SK-N-SH treated with all-trans-retinoic acid at 6 μM for 48 hours (cell line): Measurements from ENCODE around the gene LRGUK.

Source experiments
- ATAC-seq: fragments of 200-7000 bp; cut with Tn5 transposase; 3 replicates; pipeline ENCODE4 v1.9.1; 2020; ENCODE audit warnings: mild to moderate bottlenecking, moderate library complexity
- ARNTL ChIP-seq: fragments of 450-650 bp; formaldehyde crosslinking; IDR thresholded peaks from 2 replicates; pipeline ENCODE4 v1.5.0; 2020; ENCODE audit warnings: low read depth, mild to moderate bottlenecking, moderate library complexity, borderline replicate concordance
- BACH2 ChIP-seq: fragments of 250-450 bp; sonication (Bioruptor Pico); IDR thresholded peaks from 2 replicates; pipeline ENCODE4 v1.9.0; 2021; ENCODE audit warnings: mild to moderate bottlenecking, borderline replicate concordance
- CREB5 ChIP-seq: fragments of 250-450 bp; sonication (Bioruptor Pico); IDR thresholded peaks from 2 replicates; pipeline ENCODE4 v1.5.1; 2020; ENCODE audit warnings: low read depth, mild to moderate bottlenecking, moderate library complexity
- CSDC2 ChIP-seq: fragments of 250-450 bp; sonication (Bioruptor Pico); IDR thresholded peaks from 2 replicates; pipeline ENCODE4 v1.5.0; 2020; ENCODE audit warnings: mild to moderate bottlenecking, moderate library complexity
- CSRNP3 ChIP-seq: fragments of 250-450 bp; sonication (Bioruptor Pico); IDR thresholded peaks from 2 replicates; pipeline ENCODE4 v1.5.1; 2021; ENCODE audit warnings: mild to moderate bottlenecking, moderate library complexity
- ESRRG ChIP-seq: fragments of 250-450 bp; sonication (Bioruptor Pico); IDR thresholded peaks from 2 replicates; pipeline ENCODE4 v1.6.1; 2021; ENCODE audit warnings: mild to moderate bottlenecking
- GLIS3 ChIP-seq: fragments of 250-450 bp; sonication (Bioruptor Pico); IDR thresholded peaks from 2 replicates; pipeline ENCODE4 v1.5.0; 2020; ENCODE audit warnings: mild to moderate bottlenecking, moderate library complexity
- ISL1 ChIP-seq: fragments of 250-450 bp; sonication (Bioruptor Pico); IDR thresholded peaks from 2 replicates; pipeline ENCODE4 v2.1.2; 2022; ENCODE audit warnings: mild to moderate bottlenecking, moderate library complexity
- OSR1 ChIP-seq: fragments of 250-450 bp; sonication (Bioruptor Pico); IDR thresholded peaks from 2 replicates; pipeline ENCODE4 v1.8.0; 2022; ENCODE audit warnings: moderate library complexity, mild to moderate bottlenecking, inconsistent platforms
- POU6F1 ChIP-seq: fragments of 250-450 bp; sonication (Bioruptor Pico); IDR thresholded peaks from 2 replicates; pipeline ENCODE4 v1.8.0; 2021; ENCODE audit warnings: low read depth, mild to moderate bottlenecking, moderate library complexity, borderline replicate concordance
- PPARA ChIP-seq: fragments of 250-450 bp; sonication (Bioruptor Pico); IDR thresholded peaks from 2 replicates; pipeline ENCODE4 v1.5.0; 2020; ENCODE audit warnings: mild to moderate bottlenecking, borderline replicate concordance
- RARB ChIP-seq: fragments of 250-450 bp; sonication (Bioruptor Pico); IDR thresholded peaks from 2 replicates; pipeline ENCODE4 v1.8.0; 2021; ENCODE audit warnings: mild to moderate bottlenecking, moderate library complexity
- SNAI2 ChIP-seq: fragments of 250-450 bp; sonication (Bioruptor Pico); IDR thresholded peaks from 2 replicates; pipeline ENCODE4 v1.5.0; 2020; ENCODE audit warnings: mild to moderate bottlenecking, moderate library complexity
- TCF4 ChIP-seq: fragments of 250-450 bp; sonication (Bioruptor Pico); IDR thresholded peaks from 2 replicates; pipeline ENCODE4 v1.8.0; 2021; ENCODE audit warnings: mild to moderate bottlenecking, moderate library complexity, borderline replicate concordance
- TSHZ2 ChIP-seq: fragments of 250-450 bp; sonication (Bioruptor Pico); IDR thresholded peaks from 2 replicates; pipeline ENCODE4 v1.5.0; 2020; ENCODE audit warnings: mild to moderate bottlenecking, moderate library complexity
- ZFP3 ChIP-seq: fragments of 250-450 bp; sonication (Bioruptor Pico); IDR thresholded peaks from 2 replicates; pipeline ENCODE4 v1.5.0; 2020; ENCODE audit warnings: mild to moderate bottlenecking, moderate library complexity
- ZFP30 ChIP-seq: fragments of 450-650 bp; formaldehyde crosslinking; IDR thresholded peaks from 2 replicates; pipeline ENCODE4 v1.5.0; 2022; ENCODE audit warnings: mild to moderate bottlenecking, moderate library complexity
- ZNF565 ChIP-seq: fragments of 450-650 bp; formaldehyde crosslinking; conservative IDR thresholded peaks from 2 replicates; pipeline ENCODE4 v1.5.0; 2020; ENCODE audit warnings: low read depth, mild to moderate bottlenecking, moderate library complexity
- ZNF70 ChIP-seq: fragments of 450-650 bp; formaldehyde crosslinking; IDR thresholded peaks from 2 replicates; pipeline ENCODE4 v1.5.0; 2020; ENCODE audit warnings: mild to moderate bottlenecking, moderate library complexity
- TF ChIP-seq, protein P1 (sequence below): fragments of 250-450 bp; sonication (Bioruptor Pico); IDR thresholded peaks from 2 replicates; pipeline ENCODE4 v1.8.0; 2020; ENCODE audit warnings: mild to moderate bottlenecking, moderate library complexity, borderline replicate concordance

Gene LRGUK

GRCh38 chr7:134084488-134085144, 42.5 kb upstream of the LRGUK start (continued):
- no peak for TF ChIP-seq SNAI2 (CRISPR knock-in tag)

DNA sequence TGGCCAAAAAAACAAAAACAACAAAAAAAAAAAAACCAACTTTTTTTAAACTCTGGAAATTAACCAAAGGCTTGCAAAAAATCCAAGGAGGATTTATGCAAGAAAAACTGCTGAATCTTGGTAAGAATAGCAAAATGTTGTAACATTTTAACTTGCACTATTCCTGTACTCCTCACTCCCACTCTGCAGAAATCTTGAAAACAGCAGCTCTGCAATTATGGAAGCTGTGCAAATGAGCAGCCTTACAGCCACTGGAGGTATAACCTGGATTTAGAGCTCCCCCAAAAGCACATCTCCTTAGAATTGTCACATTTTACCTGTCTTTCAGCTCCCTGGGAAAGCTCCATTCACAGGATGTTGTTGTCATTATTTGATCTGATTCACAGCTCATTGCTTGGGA, 41.8 kb upstream of the LRGUK start:
- TF ChIP-seq ZNF565 (no peak), ZFP3 (CRISPR knock-in tag) (no peak), GLIS3 (CRISPR knock-in tag) (no peak), TSHZ2 (CRISPR knock-in tag) (no peak), CSDC2 (CRISPR knock-in tag) (no peak), SNAI2 (CRISPR knock-in tag) (no peak), RARB (CRISPR knock-in tag) (no peak), BACH2 (no peak)
- TF ChIP-seq, protein P1, sequence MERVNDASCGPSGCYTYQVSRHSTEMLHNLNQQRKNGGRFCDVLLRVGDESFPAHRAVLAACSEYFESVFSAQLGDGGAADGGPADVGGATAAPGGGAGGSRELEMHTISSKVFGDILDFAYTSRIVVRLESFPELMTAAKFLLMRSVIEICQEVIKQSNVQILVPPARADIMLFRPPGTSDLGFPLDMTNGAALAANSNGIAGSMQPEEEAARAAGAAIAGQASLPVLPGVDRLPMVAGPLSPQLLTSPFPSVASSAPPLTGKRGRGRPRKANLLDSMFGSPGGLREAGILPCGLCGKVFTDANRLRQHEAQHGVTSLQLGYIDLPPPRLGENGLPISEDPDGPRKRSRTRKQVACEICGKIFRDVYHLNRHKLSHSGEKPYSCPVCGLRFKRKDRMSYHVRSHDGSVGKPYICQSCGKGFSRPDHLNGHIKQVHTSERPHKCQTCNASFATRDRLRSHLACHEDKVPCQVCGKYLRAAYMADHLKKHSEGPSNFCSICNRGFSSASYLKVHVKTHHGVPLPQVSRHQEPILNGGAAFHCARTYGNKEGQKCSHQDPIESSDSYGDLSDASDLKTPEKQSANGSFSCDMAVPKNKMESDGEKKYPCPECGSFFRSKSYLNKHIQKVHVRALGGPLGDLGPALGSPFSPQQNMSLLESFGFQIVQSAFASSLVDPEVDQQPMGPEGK = no peak
- no peak for ATAC-seq

DNA sequence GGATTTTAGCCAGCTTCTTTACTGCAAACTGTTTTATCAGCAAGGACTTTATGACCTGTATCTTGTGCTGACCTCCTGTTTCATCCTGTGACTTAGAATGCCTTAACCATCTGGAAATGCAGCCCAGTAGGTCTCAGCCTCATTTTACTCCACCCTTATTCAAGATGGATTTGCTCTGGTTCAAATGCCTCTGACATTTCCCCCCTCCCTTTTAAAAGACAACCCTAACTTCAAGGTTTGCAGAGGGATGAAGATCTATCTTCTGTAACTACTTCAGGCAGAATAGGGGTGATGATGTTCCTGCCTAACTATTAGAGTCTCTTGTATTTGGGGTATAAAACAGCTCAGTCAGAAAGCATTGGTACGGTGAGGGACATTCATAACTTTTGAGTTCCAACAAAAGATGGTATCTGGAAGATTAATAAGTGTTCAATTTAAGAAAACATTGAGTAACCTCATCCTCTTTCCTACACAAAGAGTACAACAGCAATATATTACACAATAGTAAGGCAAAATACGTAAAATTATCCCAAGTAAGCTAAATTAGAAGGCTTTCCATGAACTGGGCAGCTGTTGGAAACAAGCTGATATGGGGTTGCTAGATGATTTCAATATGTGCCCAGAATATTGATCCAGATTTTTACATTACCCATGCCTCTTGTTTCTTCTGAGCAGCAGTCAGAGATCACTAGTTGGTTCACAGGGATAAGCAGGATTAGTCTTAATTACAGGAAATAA, 40.0 kb upstream of the LRGUK start:
- TF ChIP-seq RARB (CRISPR knock-in tag) (no peak), BACH2 (no peak), PPARA (CRISPR knock-in tag) (no peak), CREB5 (no peak), CSDC2 (CRISPR knock-in tag) (no peak), POU6F1 (CRISPR knock-in tag) (no peak), TCF4 (CRISPR knock-in tag) (no peak)
- TF ChIP-seq, all 23 proteins: peak for 0
- no peak for ATAC-seq

DNA sequence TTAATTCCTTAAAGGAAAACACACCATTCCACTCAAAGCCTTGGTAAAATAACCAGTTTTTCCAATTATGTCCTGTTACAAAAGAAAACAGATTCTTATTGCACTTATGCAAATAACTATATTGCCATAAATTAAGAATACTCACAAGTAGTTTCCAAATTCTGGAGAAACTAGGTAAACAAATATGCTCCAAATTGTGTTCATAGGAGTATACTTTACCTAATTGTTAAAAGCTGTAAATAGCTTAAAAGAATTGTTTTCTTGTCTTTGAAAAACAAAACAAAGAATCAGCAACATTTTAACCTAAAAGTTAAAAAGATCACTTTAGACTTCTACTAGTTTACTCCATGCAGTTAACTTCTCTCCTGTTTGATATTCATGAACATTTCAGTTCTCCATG, 38.9 kb upstream of the LRGUK start:
- no peak for ATAC-seq
- TF ChIP-seq ZFP3 (CRISPR knock-in tag) (no peak), ZFP30 (CRISPR knock-in tag) (no peak), ZNF70 (CRISPR knock-in tag) (no peak), ARNTL (CRISPR knock-in tag) (no peak), SNAI2 (CRISPR knock-in tag) (no peak), ESRRG (CRISPR knock-in tag) (no peak), ZNF565 (no peak), CSRNP3 (CRISPR knock-in tag) (no peak), POU6F1 (CRISPR knock-in tag) (no peak), RARB (CRISPR knock-in tag) (no peak), CREB5 (no peak), CSDC2 (CRISPR knock-in tag) (no peak), ISL1 (CRISPR knock-in tag) (no peak), GLIS3 (CRISPR knock-in tag) (no peak), OSR1 (CRISPR knock-in tag) (no peak)
- TF ChIP-seq, protein P1 = no peak
